HepG2 (cell line): ENCODE measurements around the gene FBLL1. TPM values are rescaled to one million over a fixed set of nuclear protein-coding genes. Genes with fewer than 3 reads are reported as not detected.

Experiments
- CEBPZ ChIP-seq: IDR thresholded peaks from 2 replicates; pipeline ENCODE4 v1.6.1; 2012; ENCODE audit warnings: low read length, improper control_type of control experiment
- HNRNPUL1 ChIP-seq: fragments of 200-400 bp; formaldehyde crosslinking; IDR thresholded peaks from 2 replicates; pipeline ENCODE4 v1.6.1; 2017; ENCODE audit warnings: low read depth, mild to moderate bottlenecking, low read length, moderate library complexity
- HOXA9 ChIP-seq: sonication (generic); formaldehyde crosslinking; IDR thresholded peaks from 2 replicates; pipeline ENCODE4 v1.8.1; 2022; ENCODE audit warnings: missing genetic modification reagents, mild to moderate bottlenecking, moderate library complexity, borderline replicate concordance
- KDM6A ChIP-seq: IDR thresholded peaks from 2 replicates; pipeline ENCODE4 v1.6.1; 2016; ENCODE audit warnings: low read depth
- KIAA2018 ChIP-seq: sonication (generic); formaldehyde crosslinking; IDR thresholded peaks from 2 replicates; pipeline ENCODE4 v1.5.0; 2020; ENCODE audit warnings: mild to moderate bottlenecking, missing genetic modification reagents, borderline replicate concordance
- MLXIP ChIP-seq: sonication (generic); formaldehyde crosslinking; IDR thresholded peaks from 2 replicates; pipeline ENCODE4 v1.9.0; 2021; ENCODE audit warnings: missing genetic modification reagents, borderline replicate concordance
- RAD21 ChIP-seq: fragments of 450-650 bp; formaldehyde crosslinking; IDR thresholded peaks from 2 replicates; pipeline ENCODE4 v1.5.0; 2020; ENCODE audit warnings: mild to moderate bottlenecking
- TGIF2 ChIP-seq: IDR thresholded peaks from 2 replicates; pipeline ENCODE4 v1.6.1; 2016; ENCODE audit warnings: control low read depth, missing compliant biosample characterization
- ZFP90 ChIP-seq: sonication (generic); formaldehyde crosslinking; IDR thresholded peaks from 2 replicates; pipeline ENCODE4 v1.8.0; 2022; ENCODE audit warnings: missing genetic modification reagents, mild to moderate bottlenecking, inconsistent platforms, borderline replicate concordance
- ZNF17 ChIP-seq: sonication (generic); formaldehyde crosslinking; IDR thresholded peaks from 2 replicates; pipeline ENCODE4 v1.5.0; 2020; ENCODE audit warnings: mild to moderate bottlenecking, missing genetic modification reagents
- ZNF367 ChIP-seq: sonication (generic); formaldehyde crosslinking; IDR thresholded peaks from 2 replicates; pipeline ENCODE4 v1.4.0; 2020; ENCODE audit warnings: missing genetic modification reagents, borderline replicate concordance
- ZNF800 ChIP-seq: sonication (generic); formaldehyde crosslinking; IDR thresholded peaks from 2 replicates; pipeline ENCODE4 v1.4.0; 2020; ENCODE audit warnings: missing genetic modification reagents
- polyA plus RNA-seq, 8 experiments: library from polyadenylated mRNA; depleted of rRNA in 3 of 8; stranded (reverse) in 7 of 8; unstranded in 1 of 8; fragments of >200 nt; fragmentation: Illumina TruSeq in 4 of 8; extraction: Trizol in 4 of 8; gene quantifications; 2 replicates each; pipeline versions ENCODE4 v1.2.1 to v1.2.3, GENCODE V29; 2011 to 2016; ENCODE audit warnings: low read depth in 4 of 8, missing spikeins in 1 of 8, mixed read lengths in 1 of 8; ENCODE audit not compliant: insufficient read depth in 1 of 8
- total RNA-seq, 5 experiments: library from RNA; depleted of rRNA; stranded (reverse); fragments of >200 nt; fragmentation: Illumina TruSeq; extraction: Trizol; gene quantifications; 2 replicates each; pipeline ENCODE4 v1.2.3, GENCODE V29; 2016; ENCODE audit warnings: low read depth in 1 of 5

The FBLL1 gene
- total and polyA plus RNA-seq, 2 of the 13 experiments (the other 11 are each of a cell fraction or from before 2014, with no cell fraction given) = 0.17 to 0.18 TPM

- 0 out of 2 replicates have a peak, but pooled peaks have one; percentile 32 for TF ChIP-seq KDM6A
- TF ChIP-seq HNRNPUL1 = no peak
- no peak for TF ChIP-seq ZNF17 (CRISPR knock-in tag)
- no peak for TF ChIP-seq KIAA2018
- TF ChIP-seq ZNF367 (CRISPR knock-in tag) = no peak
- no peak for TF ChIP-seq TGIF2
- no peak for TF ChIP-seq RAD21 (CRISPR knock-in tag)
- peak; percentile 70; the same call in 1 of the 2 replicates for TF ChIP-seq ZFP90 (CRISPR knock-in tag)
- TF ChIP-seq MLXIP (CRISPR knock-in tag) = no peak
- TF ChIP-seq CEBPZ = no peak
- TF ChIP-seq ZNF800 (CRISPR knock-in tag) = no peak
- TF ChIP-seq HOXA9 = no peak
Measured at GRCh38 chr5:168579488-168580226, 50.6 kb downstream of the FBLL1 start (continued).
